ENCODE results near the gene GALNT12.

DNA sequence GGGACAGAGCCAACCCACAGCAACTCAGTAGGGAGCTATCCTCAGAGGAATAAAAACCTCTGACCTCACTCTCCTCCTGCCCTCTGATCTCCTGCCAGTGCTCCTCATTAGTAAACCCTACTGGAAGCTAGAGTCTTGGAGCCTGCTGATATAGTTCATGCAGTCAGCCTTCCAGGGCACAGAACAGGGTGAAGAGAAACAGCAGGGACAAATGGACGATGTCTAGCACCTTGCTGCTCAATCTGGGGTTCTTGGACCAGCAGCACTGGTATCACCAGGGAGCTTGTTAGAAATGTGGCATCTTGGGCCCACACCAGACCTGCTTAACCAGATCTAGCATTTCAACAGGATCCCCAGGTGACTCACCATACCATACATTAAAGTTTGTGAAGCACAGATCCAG, 5.5 kb upstream of the GALNT12 start:
- TF ChIP-seq POLR2A (IDR thresholded peaks at IDR 0.05; ENCODE audit: low read length), result no peak
- TF ChIP-seq GATA1 (IDR thresholded peaks at IDR 0.05; ENCODE audit: low read depth, low read length), result no peak
